Activated effector memory CD4-positive, alpha-beta T cell treated with anti-CD3 and anti-CD28 coated beads, Interleukin-2, amount 50 U/mL, for 16 hours (primary cell): ENCODE results near the gene GADD45G.

Source experiments
- DNase-seq: peaks from one replicate; pipeline ENCODE4 v3.0.0-alpha.2; 2020

GADD45G gene

DNA sequence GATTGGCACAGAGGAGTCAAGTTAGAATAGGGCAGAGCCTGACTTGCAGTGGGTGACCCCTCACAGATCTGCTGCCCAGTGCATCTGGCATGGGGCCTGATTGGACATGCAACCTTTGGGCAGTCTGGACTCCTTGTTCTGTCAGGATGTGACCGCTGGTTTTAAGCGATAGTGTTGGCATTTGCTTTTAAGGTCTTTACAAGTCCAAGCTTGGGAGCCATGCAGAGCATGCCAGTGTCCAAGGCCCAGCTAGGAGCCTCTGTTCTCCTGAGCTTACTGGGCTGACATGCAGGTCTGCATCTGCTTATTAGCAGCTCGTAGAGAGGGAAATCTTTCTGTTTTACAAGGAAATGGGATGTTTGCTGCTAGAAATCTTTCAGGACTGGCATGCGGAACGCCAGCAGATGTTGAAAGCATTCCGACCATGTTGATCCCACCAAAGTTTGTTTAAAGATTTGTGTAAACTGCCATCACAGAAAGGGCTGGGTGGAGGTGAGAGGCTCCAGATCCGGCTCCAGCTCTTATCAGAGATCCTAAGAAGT is 27.5 kb downstream of the GADD45G start:
- DNase-seq, result no peak

DNA sequence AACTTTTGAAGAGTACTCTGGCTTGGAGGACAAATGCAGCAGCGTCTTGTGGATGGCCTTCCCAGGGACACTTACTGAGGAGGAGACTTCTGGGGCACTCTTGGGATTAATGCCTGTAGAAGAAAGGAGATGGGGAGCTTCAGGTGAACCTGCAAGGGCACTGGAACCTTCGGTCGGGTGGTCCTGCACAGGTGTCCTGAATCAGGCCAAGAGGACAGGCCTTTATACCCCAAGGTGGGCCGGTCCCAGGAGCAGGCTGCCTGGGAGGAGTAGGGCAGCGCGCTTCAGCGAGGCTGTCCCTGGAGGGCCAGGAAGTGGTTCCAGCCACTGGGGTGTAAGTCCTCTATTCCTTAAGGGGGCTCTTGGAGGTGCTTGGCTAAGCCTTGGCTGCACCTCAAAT is 27.9 kb downstream of the GADD45G start:
- DNase-seq, result no peak

- no peak for DNase-seq
These were observed 28.6 kb downstream of the GADD45G start for GRCh38 chr9:89633404-89633803.

DNA sequence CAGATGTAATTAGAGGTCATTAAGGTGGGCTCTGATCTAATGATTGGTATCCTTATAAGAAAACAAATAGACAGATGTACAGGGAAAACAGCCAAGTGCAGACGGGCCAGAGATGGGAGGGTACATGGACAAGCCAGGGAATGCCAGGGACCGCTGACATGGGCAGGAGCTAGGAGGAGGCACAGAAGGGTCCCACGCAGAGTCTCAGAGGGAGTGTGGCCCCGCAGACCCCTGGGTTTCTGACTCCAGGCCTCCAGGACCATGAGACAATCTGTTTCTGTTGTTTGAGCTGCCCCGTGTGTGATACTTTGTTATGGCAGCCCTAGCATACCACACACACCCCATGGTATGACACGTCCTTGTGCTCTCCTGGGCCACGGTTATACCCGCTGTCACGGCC is 29.1 kb downstream of the GADD45G start:
- no peak for DNase-seq

- no peak for DNase-seq
These were observed 30.4 kb downstream of the GADD45G start for GRCh38 chr9:89634995-89635742.

- no peak for DNase-seq
These were observed 31.0 kb downstream of the GADD45G start for GRCh38 chr9:89635816-89636215.

DNA sequence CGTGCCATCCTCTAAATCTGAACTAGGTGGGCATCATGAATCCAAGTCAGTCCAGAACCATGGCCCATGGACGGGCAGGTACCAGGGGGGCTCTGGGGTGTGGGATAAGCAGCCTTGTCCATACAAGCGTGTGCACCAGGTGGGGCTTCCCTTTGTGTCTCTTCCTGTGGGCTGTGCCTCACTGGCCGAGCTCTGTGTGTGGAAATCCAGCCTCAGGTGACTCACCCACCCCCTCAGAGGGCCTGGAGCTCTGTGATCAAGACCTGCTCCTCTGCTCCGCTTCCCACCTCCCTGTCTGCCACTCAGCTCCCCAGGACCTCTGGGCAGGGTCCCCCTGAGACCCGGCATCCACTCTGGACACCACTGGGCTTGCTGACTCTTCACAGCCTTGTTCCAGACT is 33.0 kb downstream of the GADD45G start:
- DNase-seq, result no peak

GRCh38 chr9:89638359-89638758 is 33.5 kb downstream of the GADD45G start:
- DNase-seq, result no peak

GRCh38 chr9:89638893-89639292 is 34.1 kb downstream of the GADD45G start:
- DNase-seq, result no peak

- DNase-seq, result no peak
These were observed 34.6 kb downstream of the GADD45G start for GRCh38 chr9:89639367-89639795.

- DNase-seq, result no peak
These were observed 35.1 kb downstream of the GADD45G start for GRCh38 chr9:89639961-89640360.

GRCh38 chr9:89640361-89640760 is 35.5 kb downstream of the GADD45G start:
- DNase-seq, result no peak

- DNase-seq, result no peak
These were observed 36.0 kb downstream of the GADD45G start for GRCh38 chr9:89640801-89641200.

DNA sequence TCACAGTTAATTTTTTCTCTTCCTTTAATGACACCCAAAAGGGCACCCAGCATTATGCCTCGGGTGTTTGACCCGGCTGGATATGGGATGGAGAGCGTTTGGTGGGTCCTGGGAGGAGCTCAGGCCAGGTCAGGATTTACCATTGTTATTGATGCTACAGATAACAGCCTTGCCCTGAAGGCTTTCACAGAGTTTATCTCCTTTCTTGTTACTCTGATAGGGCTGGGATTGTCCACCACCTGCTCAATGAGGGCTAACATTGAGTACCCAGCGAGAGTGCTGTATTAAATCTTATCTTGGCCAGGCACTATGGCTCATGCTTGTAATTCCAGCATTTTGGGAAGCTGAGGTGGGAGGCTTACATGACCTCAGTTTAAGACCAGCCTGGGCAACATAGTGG is 37.2 kb downstream of the GADD45G start:
- DNase-seq, result no peak

DNA sequence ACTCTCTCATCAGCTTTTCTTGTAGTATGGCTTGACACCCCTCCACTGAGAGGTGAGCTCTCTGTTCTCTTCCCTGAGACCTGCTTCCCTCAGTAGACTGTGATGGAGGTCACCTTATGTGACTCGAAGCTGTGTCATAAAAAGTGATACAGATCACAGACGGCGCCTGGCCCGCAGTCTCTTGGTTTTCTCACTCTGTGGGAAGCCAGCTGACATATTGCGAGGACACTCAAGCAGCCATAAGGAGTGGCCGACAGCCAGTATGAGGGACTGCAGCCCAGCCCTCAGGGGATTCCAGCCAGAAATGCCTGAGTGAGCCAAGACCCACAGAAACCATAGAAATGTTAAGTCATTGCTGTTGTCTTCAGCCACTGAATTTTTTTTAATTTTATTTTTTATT is 38.0 kb downstream of the GADD45G start:
- no peak for DNase-seq

- no peak for DNase-seq
These were observed 41.6 kb downstream of the GADD45G start for GRCh38 chr9:89646189-89646939.

DNA sequence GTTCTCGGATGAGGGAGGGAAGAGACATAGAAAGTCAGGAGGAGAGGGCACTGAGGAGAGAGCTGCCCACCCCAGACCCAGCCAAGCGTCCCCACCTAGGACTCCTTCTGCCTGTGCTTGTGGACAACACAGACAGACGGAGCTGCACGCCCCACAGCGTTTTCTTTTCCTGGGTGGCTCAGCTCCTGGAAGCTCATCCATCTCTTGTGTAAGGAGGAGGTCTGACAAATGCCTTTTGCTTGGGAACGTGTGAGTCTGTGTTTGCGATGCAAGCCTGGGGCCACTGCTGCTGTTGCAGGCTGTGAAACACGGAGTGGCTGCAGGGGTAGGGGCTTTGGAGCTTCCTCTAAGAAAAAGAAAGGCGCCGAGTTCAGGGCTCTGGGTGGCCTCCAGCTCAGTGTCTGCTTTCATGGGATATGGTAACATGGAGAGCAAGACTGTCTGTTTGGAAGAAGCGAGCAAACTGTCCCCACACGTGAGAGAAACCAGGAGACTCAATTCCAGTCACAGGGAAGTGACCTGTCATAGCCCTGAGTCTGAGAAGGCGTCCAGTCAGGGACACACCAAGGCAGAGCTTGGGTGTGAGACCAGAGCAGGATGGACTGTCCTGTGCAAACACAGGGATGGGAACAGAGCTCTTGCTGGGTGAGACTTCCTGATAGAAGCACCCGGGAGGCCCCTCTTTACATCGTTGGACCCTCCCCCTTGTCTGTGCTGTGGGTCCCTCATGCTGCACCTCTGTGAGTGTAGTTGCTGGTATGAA is 42.7 kb downstream of the GADD45G start:
- DNase-seq, result no peak

DNA sequence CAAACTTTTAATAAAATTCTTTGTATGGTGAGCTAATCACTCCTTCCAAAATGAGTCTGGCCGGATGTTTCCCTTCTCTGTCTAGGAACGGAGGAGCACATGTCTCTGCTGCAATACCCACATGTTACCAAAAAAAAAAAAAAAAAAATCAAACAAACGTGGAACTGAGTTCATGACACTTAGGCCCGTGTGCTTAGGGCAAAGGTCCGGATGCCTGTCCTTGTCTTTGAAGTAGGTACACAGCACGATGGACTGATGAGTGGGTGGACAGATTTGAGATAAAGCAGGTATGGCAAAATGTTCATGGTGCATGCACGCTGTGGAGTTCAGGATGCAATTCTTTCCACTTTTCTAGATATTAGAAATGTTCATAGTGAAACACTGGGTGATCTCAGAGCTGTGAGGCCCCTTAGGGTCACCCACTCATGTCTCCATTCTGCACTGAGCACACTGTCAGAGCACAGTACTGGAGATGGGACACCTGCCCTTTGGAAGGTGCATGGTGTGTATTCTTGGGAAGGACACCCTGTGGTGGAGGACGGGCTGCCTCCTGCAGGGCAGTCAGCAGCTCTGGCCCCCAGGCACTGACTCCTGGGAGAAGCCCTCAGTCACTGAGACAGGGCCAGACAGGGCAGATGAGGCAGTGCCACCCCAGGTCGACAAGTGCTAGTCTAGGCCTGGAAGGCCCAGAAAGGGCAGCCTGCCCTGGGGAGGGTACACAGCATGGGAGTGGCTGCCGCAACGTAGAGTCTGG is 43.6 kb downstream of the GADD45G start:
- no peak for DNase-seq

- DNase-seq, result no peak
These were observed 44.4 kb downstream of the GADD45G start for GRCh38 chr9:89649039-89649691.

- DNase-seq, result no peak
These were observed 49.3 kb downstream of the GADD45G start for GRCh38 chr9:89654025-89654662.
